WTC11 (cell line): ENCODE results near the gene PCIF1.

Experiments used
- FOXJ3 ChIP-seq: sonication (generic); formaldehyde crosslinking; IDR thresholded peaks from 2 replicates; pipeline ENCODE4 v1.9.0; 2021; ENCODE audit warnings: missing genetic modification reagents, mild to moderate bottlenecking, borderline replicate concordance
- JUN ChIP-seq: sonication (generic); formaldehyde crosslinking; IDR thresholded peaks from 2 replicates; pipeline ENCODE4 v1.8.0; 2023; ENCODE audit warnings: mild to moderate bottlenecking, missing genetic modification reagents
- TF ChIP-seq, protein P1 (sequence below): fragments of 200-600 bp; IDR thresholded peaks from 2 replicates; pipeline ENCODE4 v1.8.0; 2022; ENCODE audit warnings: antibody characterized with exemption
- TF ChIP-seq, protein P2 (sequence below): sonication (generic); formaldehyde crosslinking; IDR thresholded peaks from 2 replicates; pipeline ENCODE4 v1.8.1; 2023; ENCODE audit warnings: mild to moderate bottlenecking, missing genetic modification reagents, moderate library complexity
- TF ChIP-seq, protein P3 (sequence below): sonication (generic); formaldehyde crosslinking; IDR thresholded peaks from 2 replicates; pipeline ENCODE4 v1.8.1; 2023; ENCODE audit warnings: mild to moderate bottlenecking, missing genetic modification reagents

DNA sequence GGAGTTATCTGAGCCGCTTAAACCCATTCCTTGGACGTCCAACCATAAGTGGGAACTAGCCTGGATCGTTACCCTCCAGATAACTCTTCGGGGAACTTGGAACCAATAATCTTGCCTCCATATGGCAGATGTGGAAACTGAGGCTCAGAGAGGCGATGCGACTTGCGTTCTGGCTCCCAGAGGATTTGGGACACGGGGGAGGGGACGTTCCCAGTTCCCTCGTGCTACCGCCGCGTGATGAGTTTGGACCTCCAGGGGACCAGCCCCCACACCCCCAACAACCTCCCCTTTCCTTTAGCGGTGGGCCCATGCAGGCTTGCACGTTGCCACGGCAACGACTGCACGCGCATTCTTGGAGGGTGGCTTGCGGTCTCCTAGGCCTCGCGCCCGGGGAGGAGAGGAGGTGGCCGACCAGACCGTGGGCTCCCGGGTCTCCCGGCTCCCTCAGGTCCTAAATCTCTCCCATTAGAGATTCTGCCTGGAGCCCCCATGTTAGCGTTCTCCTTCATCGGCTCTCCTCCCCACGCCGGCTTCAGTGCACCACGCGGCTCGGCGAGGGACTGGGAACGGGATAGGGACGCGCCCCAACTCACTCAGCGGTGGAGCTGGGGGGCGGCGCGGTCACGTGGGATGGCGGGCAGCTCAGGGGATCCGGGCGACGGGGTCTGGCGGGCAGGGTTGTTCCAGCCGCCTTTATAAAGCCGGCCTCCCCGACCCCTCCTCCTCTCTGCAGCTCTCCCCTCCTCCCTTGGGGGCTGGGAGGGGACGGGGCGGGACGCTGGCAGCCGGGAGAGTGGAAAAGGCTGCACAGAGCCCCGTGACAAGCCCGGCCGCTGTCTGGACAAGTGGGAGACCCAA, 22.8 kb upstream of the PCIF1 start, which contains the start of gene PLTP:
- TF ChIP-seq, protein P1, sequence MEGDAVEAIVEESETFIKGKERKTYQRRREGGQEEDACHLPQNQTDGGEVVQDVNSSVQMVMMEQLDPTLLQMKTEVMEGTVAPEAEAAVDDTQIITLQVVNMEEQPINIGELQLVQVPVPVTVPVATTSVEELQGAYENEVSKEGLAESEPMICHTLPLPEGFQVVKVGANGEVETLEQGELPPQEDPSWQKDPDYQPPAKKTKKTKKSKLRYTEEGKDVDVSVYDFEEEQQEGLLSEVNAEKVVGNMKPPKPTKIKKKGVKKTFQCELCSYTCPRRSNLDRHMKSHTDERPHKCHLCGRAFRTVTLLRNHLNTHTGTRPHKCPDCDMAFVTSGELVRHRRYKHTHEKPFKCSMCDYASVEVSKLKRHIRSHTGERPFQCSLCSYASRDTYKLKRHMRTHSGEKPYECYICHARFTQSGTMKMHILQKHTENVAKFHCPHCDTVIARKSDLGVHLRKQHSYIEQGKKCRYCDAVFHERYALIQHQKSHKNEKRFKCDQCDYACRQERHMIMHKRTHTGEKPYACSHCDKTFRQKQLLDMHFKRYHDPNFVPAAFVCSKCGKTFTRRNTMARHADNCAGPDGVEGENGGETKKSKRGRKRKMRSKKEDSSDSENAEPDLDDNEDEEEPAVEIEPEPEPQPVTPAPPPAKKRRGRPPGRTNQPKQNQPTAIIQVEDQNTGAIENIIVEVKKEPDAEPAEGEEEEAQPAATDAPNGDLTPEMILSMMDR = no peak
- TF ChIP-seq, protein P2, sequence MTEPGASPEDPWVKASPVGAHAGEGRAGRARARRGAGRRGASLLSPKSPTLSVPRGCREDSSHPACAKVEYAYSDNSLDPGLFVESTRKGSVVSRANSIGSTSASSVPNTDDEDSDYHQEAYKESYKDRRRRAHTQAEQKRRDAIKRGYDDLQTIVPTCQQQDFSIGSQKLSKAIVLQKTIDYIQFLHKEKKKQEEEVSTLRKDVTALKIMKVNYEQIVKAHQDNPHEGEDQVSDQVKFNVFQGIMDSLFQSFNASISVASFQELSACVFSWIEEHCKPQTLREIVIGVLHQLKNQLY (CRISPR knock-in tag) = no peak
- TF ChIP-seq JUN (CRISPR knock-in tag) = no peak
- no peak for TF ChIP-seq FOXJ3
- TF ChIP-seq, protein P3, sequence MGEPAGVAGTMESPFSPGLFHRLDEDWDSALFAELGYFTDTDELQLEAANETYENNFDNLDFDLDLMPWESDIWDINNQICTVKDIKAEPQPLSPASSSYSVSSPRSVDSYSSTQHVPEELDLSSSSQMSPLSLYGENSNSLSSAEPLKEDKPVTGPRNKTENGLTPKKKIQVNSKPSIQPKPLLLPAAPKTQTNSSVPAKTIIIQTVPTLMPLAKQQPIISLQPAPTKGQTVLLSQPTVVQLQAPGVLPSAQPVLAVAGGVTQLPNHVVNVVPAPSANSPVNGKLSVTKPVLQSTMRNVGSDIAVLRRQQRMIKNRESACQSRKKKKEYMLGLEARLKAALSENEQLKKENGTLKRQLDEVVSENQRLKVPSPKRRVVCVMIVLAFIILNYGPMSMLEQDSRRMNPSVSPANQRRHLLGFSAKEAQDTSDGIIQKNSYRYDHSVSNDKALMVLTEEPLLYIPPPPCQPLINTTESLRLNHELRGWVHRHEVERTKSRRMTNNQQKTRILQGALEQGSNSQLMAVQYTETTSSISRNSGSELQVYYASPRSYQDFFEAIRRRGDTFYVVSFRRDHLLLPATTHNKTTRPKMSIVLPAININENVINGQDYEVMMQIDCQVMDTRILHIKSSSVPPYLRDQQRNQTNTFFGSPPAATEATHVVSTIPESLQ = no peak
